Gastrocnemius medialis (tissue), 4 donors: Measurements from ENCODE around the gene ACP1. TPM values are rescaled to one million over a fixed set of nuclear protein-coding genes. Genes with fewer than 3 reads are reported as not detected.

Source experiments
- ATAC-seq, 2 donors: fragments of 150-250 bp; one replicate each; pipeline ENCODE4 v1.9.1; 2016
- DNase-seq, 2 donors: peaks; one replicate each; pipeline ENCODE4 v3.0.0-alpha.2; 2019
- H3K27ac ChIP-seq, 4 donors: fragments of 200-600 bp; sonication (generic); 1 replicate in 1 of 4; 2 replicates in 3 of 4; pipeline ENCODE4 v1.5.1; 2016 to 2018; ENCODE audit warnings: mild to moderate bottlenecking in 2 of 4, moderate library complexity in 1 of 4
- H3K27me3 ChIP-seq, 3 donors: fragments of 200-600 bp; sonication (generic) in 2 of 3; 1 replicate in 1 of 3; 2 replicates in 2 of 3; pipeline versions ENCODE4 v1.5.1 to v1.6.0; 2016 to 2019; ENCODE audit warnings: mild to moderate bottlenecking in 1 of 3, moderate library complexity in 1 of 3
- H3K36me3 ChIP-seq, 2 donors: fragments of 200-600 bp; sonication (generic) in 1 of 2; one replicate each; pipeline ENCODE4 v1.5.1; 2017 to 2018
- H3K4me1 ChIP-seq, 2 donors: fragments of 200-600 bp; sonication (generic) in 1 of 2; one replicate each; pipeline ENCODE4 v1.5.1; 2016 to 2017; ENCODE audit warnings: mild to moderate bottlenecking in 2 of 2
- H3K4me3 ChIP-seq, 4 donors: fragments of 200-600 bp; sonication (generic) in 3 of 4; 1 replicate in 1 of 4; 2 replicates in 3 of 4; pipeline ENCODE4 v1.5.1; 2016 to 2019; ENCODE audit warnings: mild to moderate bottlenecking in 2 of 4
- H3K9me3 ChIP-seq, 3 donors: fragments of 200-600 bp; sonication (generic) in 2 of 3; 1 replicate in 1 of 3; 2 replicates in 2 of 3; pipeline ENCODE4 v1.5.1; 2016 to 2019
- CTCF ChIP-seq, 5 experiments: fragments of 450-650 bp in 3 of 5; fragments of 200-600 bp in 2 of 5; sonication (generic) in 2 of 5; IDR thresholded peaks in 4 of 5; conservative IDR thresholded peaks in 1 of 5; 1 replicate in 4 of 5; 2 replicates in 1 of 5; pipeline ENCODE4 v1.5.1; 2016 to 2019; ENCODE audit warnings: antibody characterized with exemption in 5 of 5, mild to moderate bottlenecking in 3 of 5, moderate library complexity in 3 of 5
- POLR2A ChIP-seq, 2 donors: fragments of 450-650 bp; IDR thresholded peaks; one replicate each; pipeline ENCODE4 v1.6.1; 2017; ENCODE audit warnings: antibody characterized with exemption in 2 of 2, mild to moderate bottlenecking in 2 of 2, moderate library complexity in 2 of 2
- in situ Hi-C, 4 donors: fragments of 200-750 bp; cut with MboI; loops; one replicate each; pipeline versions ENCODE4 v1.15.0 to v1.8.0; 2017; ENCODE audit warnings: low sequenced_read_pairs in 4 of 4
- intact Hi-C: fragments of 100-400 bp; cut with DNase I; formaldehyde crosslinking; loops from one replicate; pipeline ENCODE4 v1.15.1; 2023; ENCODE audit warnings: low total_unique reads
- total RNA-seq, 4 donors: library from RNA; depleted of rRNA; stranded (reverse); fragments of >200 nt; gene quantifications; one replicate each; pipeline versions ENCODE4 v1.1.0 to v1.2.3, GENCODE V29; 2016

Gene ACP1
- total RNA-seq, 4 donors from 2014 or later, result 69.7 to 91.3 (median 81.9) TPM

- H3K36me3 ChIP-seq, result peaks cover 0 to 12% of the 10 kb centered on the region in 2 donors
- no peak overlapping the region for H3K27ac ChIP-seq
- intact Hi-C loops (no loop called here), in situ Hi-C loops (no loop called here)
- no peak for TF ChIP-seq POLR2A (IDR thresholded peaks at IDR 0.05)
- no peak for TF ChIP-seq CTCF (IDR thresholded peaks at IDR 0.05 in 4 of 5, conservative IDR thresholded peaks at IDR 0.05 in 1 of 5)
- H3K27me3 ChIP-seq, result no peaks in the 10 kb centered on the region
- DNase-seq (no peak), ATAC-seq (no peak)
- no peak overlapping the region for H3K4me3 ChIP-seq
- H3K4me1 ChIP-seq, result no peaks in the 10 kb centered on the region
- no peaks in the 10 kb centered on the region for H3K9me3 ChIP-seq
Observed at GRCh38 chr2:253202-253638, 11.5 kb upstream of the ACP1 start.

- H3K36me3 ChIP-seq, result peaks cover 0 to 15% of the 10 kb centered on the region in 2 donors
- H3K9me3 ChIP-seq, result no peaks in the 10 kb centered on the region
- ATAC-seq (no peak), DNase-seq (no peak)
- H3K4me3 ChIP-seq, result no peak overlapping the region
- in situ Hi-C loops (no loop called here), intact Hi-C loops (no loop called here)
- no peak for TF ChIP-seq POLR2A (IDR thresholded peaks at IDR 0.05)
- no peak for TF ChIP-seq CTCF (IDR thresholded peaks at IDR 0.05 in 4 of 5, conservative IDR thresholded peaks at IDR 0.05 in 1 of 5)
- no peaks in the 10 kb centered on the region for H3K27me3 ChIP-seq
- no peaks in the 10 kb centered on the region for H3K4me1 ChIP-seq
- H3K27ac ChIP-seq, result no peak overlapping the region
Observed at GRCh38 chr2:254241-254640, 10.5 kb upstream of the ACP1 start.

GRCh38 chr2:255195-255594, 9.6 kb upstream of the ACP1 start:
- Histone ChIP-seq H3K36me3 (peaks cover 0 to 10% of the 10 kb centered on the region in 2 donors), H3K9me3 (no peaks in the 10 kb centered on the region), H3K27ac (no peak overlapping the region), H3K27me3 (no peaks in the 10 kb centered on the region), H3K4me1 (no peaks in the 10 kb centered on the region), H3K4me3 (no peak overlapping the region)
- in situ Hi-C loops, result no loop called here
- intact Hi-C loops, result no loop called here
- ATAC-seq (no peak), DNase-seq (no peak)
- TF ChIP-seq CTCF (IDR thresholded peaks at IDR 0.05 in 4 of 5, conservative IDR thresholded peaks at IDR 0.05 in 1 of 5), result no peak
- TF ChIP-seq POLR2A (IDR thresholded peaks at IDR 0.05), result no peak

GRCh38 chr2:256094-256493, 8.7 kb upstream of the ACP1 start:
- intact Hi-C loops, result no loop called here
- H3K27me3 ChIP-seq, result no peaks in the 10 kb centered on the region
- peaks cover 0 to 10% of the 10 kb centered on the region in 2 donors for H3K36me3 ChIP-seq
- in situ Hi-C loops, result no loop called here
- H3K27ac ChIP-seq, result no peak overlapping the region
- no peak overlapping the region for H3K4me3 ChIP-seq
- ATAC-seq, result no peak
- H3K9me3 ChIP-seq, result no peaks in the 10 kb centered on the region
- no peak for TF ChIP-seq POLR2A (IDR thresholded peaks at IDR 0.05)
- DNase-seq, result no peak
- H3K4me1 ChIP-seq, result no peaks in the 10 kb centered on the region

GRCh38 chr2:257429-257828, 7.3 kb upstream of the ACP1 start:
- H3K27ac ChIP-seq, result no peak overlapping the region
- H3K4me1 ChIP-seq, result no peaks in the 10 kb centered on the region
- H3K9me3 ChIP-seq, result no peaks in the 10 kb centered on the region
- DNase-seq (no peak), ATAC-seq (no peak)
- in situ Hi-C loops, result no loop called here
- TF ChIP-seq CTCF (IDR thresholded peaks at IDR 0.05 in 4 of 5, conservative IDR thresholded peaks at IDR 0.05 in 1 of 5) (no peak), POLR2A (IDR thresholded peaks at IDR 0.05) (no peak)
- H3K36me3 ChIP-seq, result peaks cover 0 to 6% of the 10 kb centered on the region in 2 donors
- no peak overlapping the region for H3K4me3 ChIP-seq
- H3K27me3 ChIP-seq, result no peaks in the 10 kb centered on the region
- intact Hi-C loops, result no loop called here
